Measurements from ENCODE around the gene EPHA10. TPM values are rescaled to one million over a fixed set of nuclear protein-coding genes. Genes with fewer than 3 reads are reported as not detected.

EPHA10 gene
- total and polyA plus RNA-seq, 11 donors, result 0.01 to 0.60 (median 0.12) TPM; not detected in 5

- no peaks in the 10 kb centered on the region for H3K4me1 ChIP-seq
- no peak overlapping the region for H3K4me3 ChIP-seq
- H3K27me3 ChIP-seq, result peaks cover 0 to 45% (median 5%) of the 10 kb centered on the region in 9 donors
- H3K9me3 ChIP-seq, result no peaks in the 10 kb centered on the region
- WGBS, 4 donors, result 46 to 57% (median 52%) methylated on average over 2 of the region's 2 CpGs
- ATAC-seq, result no peak
- no peak for DNase-seq
- TF ChIP-seq, protein P1, sequence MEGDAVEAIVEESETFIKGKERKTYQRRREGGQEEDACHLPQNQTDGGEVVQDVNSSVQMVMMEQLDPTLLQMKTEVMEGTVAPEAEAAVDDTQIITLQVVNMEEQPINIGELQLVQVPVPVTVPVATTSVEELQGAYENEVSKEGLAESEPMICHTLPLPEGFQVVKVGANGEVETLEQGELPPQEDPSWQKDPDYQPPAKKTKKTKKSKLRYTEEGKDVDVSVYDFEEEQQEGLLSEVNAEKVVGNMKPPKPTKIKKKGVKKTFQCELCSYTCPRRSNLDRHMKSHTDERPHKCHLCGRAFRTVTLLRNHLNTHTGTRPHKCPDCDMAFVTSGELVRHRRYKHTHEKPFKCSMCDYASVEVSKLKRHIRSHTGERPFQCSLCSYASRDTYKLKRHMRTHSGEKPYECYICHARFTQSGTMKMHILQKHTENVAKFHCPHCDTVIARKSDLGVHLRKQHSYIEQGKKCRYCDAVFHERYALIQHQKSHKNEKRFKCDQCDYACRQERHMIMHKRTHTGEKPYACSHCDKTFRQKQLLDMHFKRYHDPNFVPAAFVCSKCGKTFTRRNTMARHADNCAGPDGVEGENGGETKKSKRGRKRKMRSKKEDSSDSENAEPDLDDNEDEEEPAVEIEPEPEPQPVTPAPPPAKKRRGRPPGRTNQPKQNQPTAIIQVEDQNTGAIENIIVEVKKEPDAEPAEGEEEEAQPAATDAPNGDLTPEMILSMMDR (IDR thresholded peaks at IDR 0.05), result no peak
- no peak for TF ChIP-seq POLR2A (IDR thresholded peaks at IDR 0.05)
- no peak overlapping the region for H3K27ac ChIP-seq
- intact Hi-C loops (cut with DNase I), result no loop called here
- H3K36me3 ChIP-seq, result no peaks in the 10 kb centered on the region
Measured at GRCh38 chr1:37670133-37670532, 94.8 kb downstream of the EPHA10 start.

GRCh38 chr1:37667023-37667671, 97.8 kb downstream of the EPHA10 start:
- ATAC-seq, result no peak
- intact Hi-C loops (cut with DNase I), result no loop called here

DNA sequence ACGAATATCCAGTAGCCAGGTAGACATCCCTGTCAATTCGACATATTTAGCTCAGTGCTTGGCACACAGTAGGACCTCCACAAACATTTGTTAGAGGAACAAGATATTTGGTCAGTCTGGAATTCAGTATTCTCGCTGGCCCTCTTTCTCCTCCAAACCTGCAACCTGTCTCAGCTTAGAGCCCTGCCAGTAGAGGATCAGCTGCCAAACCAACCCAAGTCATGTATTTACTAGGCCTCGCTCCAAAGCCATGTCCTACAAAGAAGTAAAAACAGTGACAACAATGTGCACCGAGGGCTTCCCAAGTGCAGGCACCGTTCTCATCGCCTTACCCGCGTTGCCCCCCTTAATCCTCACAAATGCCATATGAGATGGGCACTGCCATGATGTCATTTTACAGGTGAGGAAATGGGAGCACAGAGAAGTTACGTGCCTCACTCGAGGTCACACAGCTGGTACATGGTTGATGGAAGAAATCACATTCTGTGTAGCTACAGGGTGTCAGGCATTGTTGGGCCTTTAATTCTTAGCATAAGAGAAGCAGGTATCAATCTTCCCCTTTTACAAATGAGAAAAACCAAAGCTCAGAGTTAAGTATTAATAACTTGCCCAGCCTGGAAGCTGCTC, 98.6 kb downstream of the EPHA10 start:
- H3K4me1 ChIP-seq, result no peaks in the 10 kb centered on the region
- H3K27ac ChIP-seq, result no peak overlapping the region
- no peak for TF ChIP-seq POLR2A (IDR thresholded peaks at IDR 0.05)
- TF ChIP-seq, protein P1 (IDR thresholded peaks at IDR 0.05), result no peak
- no peak overlapping the region for H3K4me3 ChIP-seq
- 70 to 83% (median 80%) methylated on average over 11 of the region's 11 CpGs for WGBS, 4 donors
- no peaks in the 10 kb centered on the region for H3K9me3 ChIP-seq
- DNase-seq (no peak), ATAC-seq (no peak)
- intact Hi-C loops (cut with DNase I), result no loop called here
- no peaks in the 10 kb centered on the region for H3K36me3 ChIP-seq
- H3K27me3 ChIP-seq, result peaks cover 0 to 47% (median 5%) of the 10 kb centered on the region in 9 donors

More at GRCh38 chr1:37667023-37667671, 97.8 kb downstream of the EPHA10 start:
- Histone ChIP-seq H3K4me3 (no peak overlapping the region), H3K4me1 (no peaks in the 10 kb centered on the region), H3K27me3 (peaks cover 0 to 53% (median 5%) of the 10 kb centered on the region in 9 donors), H3K9me3 (no peaks in the 10 kb centered on the region), H3K27ac (no peak overlapping the region), H3K36me3 (no peaks in the 10 kb centered on the region)
- no peak for DNase-seq
- TF ChIP-seq, protein P1 (IDR thresholded peaks at IDR 0.05), result no peak
- no peak for TF ChIP-seq POLR2A (IDR thresholded peaks at IDR 0.05)
- WGBS, 4 donors, result 57 to 63% (median 57%) methylated on average over 11 to 17 of the region's 17 CpGs

Other genes starting within 250 kb of the EPHA10 start
- 10 to 100 TPM in 2 of 9 donors, 1 to 10 TPM in 7; 6.8 to 11.2 (median 9.0) TPM for gene SNIP1, start 210.8 kb downstream of the EPHA10 start, total RNA-seq
- 1 to 10 TPM; 3.0 to 6.9 TPM for gene SNIP1, start 210.8 kb downstream of the EPHA10 start, polyA plus RNA-seq
- 10 to 100 TPM in 1 of 9 donors, 1 to 10 TPM in 8; 2.0 to 12.5 (median 3.3) TPM for gene DNALI1, start 208.2 kb downstream of the EPHA10 start, total RNA-seq
- gene DNALI1, start 208.2 kb downstream of the EPHA10 start, polyA plus RNA-seq, result 1 to 10 TPM; 1.9 to 5.2 TPM
- 10 to 100 TPM; 19.4 to 29.7 (median 23.8) TPM for gene GNL2, start 169.2 kb downstream of the EPHA10 start, total RNA-seq
- gene GNL2, start 169.2 kb downstream of the EPHA10 start, polyA plus RNA-seq, result 10 to 100 TPM; 39.0 to 76.7 TPM
- 10 to 100 TPM in 1 of 9 donors, not detected in 8; 13.2 TPM for gene RSPO1, start 130.2 kb downstream of the EPHA10 start, total RNA-seq
- not detected for gene RSPO1, start 130.2 kb downstream of the EPHA10 start, polyA plus RNA-seq
- 1 to 10 TPM in 1 of 9 donors, under 1 TPM in 7, not detected in 1; 0.12 to 5.0 (median 0.36) TPM for gene CDCA8, start 72.6 kb downstream of the EPHA10 start, total RNA-seq
- gene CDCA8, start 72.6 kb downstream of the EPHA10 start, polyA plus RNA-seq, result under 1 TPM; 0.30 to 0.51 TPM
- gene MANEAL, start 28.7 kb upstream of the EPHA10 start, total RNA-seq, result 1 to 10 TPM in 5 of 9 donors, under 1 TPM in 4; 0.63 to 2.9 (median 1.1) TPM
- under 1 TPM; 0.53 to 0.97 TPM for gene MANEAL, start 28.7 kb upstream of the EPHA10 start, polyA plus RNA-seq
- 10 to 100 TPM; 29.1 to 93.0 (median 44.0) TPM for gene C1orf122, start 42.7 kb upstream of the EPHA10 start, total RNA-seq
- 10 to 100 TPM; 37.5 to 60.2 TPM for gene C1orf122, start 42.7 kb upstream of the EPHA10 start, polyA plus RNA-seq
- gene YRDC, start 43.1 kb upstream of the EPHA10 start, total RNA-seq, result 1 to 10 TPM; 4.0 to 8.9 (median 6.1) TPM
- 10 to 100 TPM in 1 of 2 donors, 1 to 10 TPM in 1; 2.8 to 21.3 TPM for gene YRDC, start 43.1 kb upstream of the EPHA10 start, polyA plus RNA-seq
- gene MTF1, start 94.5 kb upstream of the EPHA10 start, total RNA-seq, result 10 to 100 TPM in 7 of 9 donors, 1 to 10 TPM in 2; 4.2 to 19.5 (median 12.4) TPM
- gene MTF1, start 94.5 kb upstream of the EPHA10 start, polyA plus RNA-seq, result 1 to 10 TPM; 1.7 to 7.4 TPM
- gene INPP5B, start 181.9 kb upstream of the EPHA10 start, total RNA-seq, result 10 to 100 TPM in 8 of 9 donors, 1 to 10 TPM in 1; 7.7 to 16.2 (median 13.1) TPM
- gene INPP5B, start 181.9 kb upstream of the EPHA10 start, polyA plus RNA-seq, result 10 to 100 TPM in 1 of 2 donors, 1 to 10 TPM in 1; 6.5 to 11.4 TPM
- 10 to 100 TPM; 18.8 to 36.1 (median 26.1) TPM for gene SF3A3, start 224.9 kb upstream of the EPHA10 start, total RNA-seq
- gene SF3A3, start 224.9 kb upstream of the EPHA10 start, polyA plus RNA-seq, result 10 to 100 TPM in 1 of 2 donors, 1 to 10 TPM in 1; 9.7 to 31.4 TPM
- 10 to 100 TPM in 6 of 9 donors, 1 to 10 TPM in 3; 4.6 to 27.0 (median 11.3) TPM for gene FHL3, start 240.4 kb upstream of the EPHA10 start, total RNA-seq
- gene FHL3, start 240.4 kb upstream of the EPHA10 start, polyA plus RNA-seq, result 10 to 100 TPM; 13.7 to 15.4 TPM
- 10 to 100 TPM; 30.7 to 43.7 (median 36.5) TPM for gene UTP11, start 247.6 kb upstream of the EPHA10 start, total RNA-seq
- gene UTP11, start 247.6 kb upstream of the EPHA10 start, polyA plus RNA-seq, result 10 to 100 TPM; 36.2 to 51.6 TPM